HG03280 (cell line): ENCODE data around the gene SULT4A1.

Experiments used
- ATAC-seq: cut with Tn5 transposase; IDR thresholded peaks from one replicate; pipeline ENCODE4 v1.9.1; 2021; ENCODE audit warnings: mild to moderate bottlenecking, moderate library complexity; ENCODE audit not compliant: unreplicated experiment

SULT4A1 gene

GRCh38 chr22:43829904-43830851, 32.1 kb downstream of the SULT4A1 start:
- ATAC-seq = no peak

- no peak for ATAC-seq
These were observed 33.1 kb downstream of the SULT4A1 start for GRCh38 chr22:43828998-43829782.

GRCh38 chr22:43828725-43828997, 33.7 kb downstream of the SULT4A1 start:
- ATAC-seq = no peak

- ATAC-seq = no peak
These were observed 34.2 kb downstream of the SULT4A1 start for GRCh38 chr22:43827926-43828724.

- no peak for ATAC-seq
These were observed 35.1 kb downstream of the SULT4A1 start for GRCh38 chr22:43827003-43827735.

GRCh38 chr22:43826142-43827002, 35.9 kb downstream of the SULT4A1 start:
- no peak for ATAC-seq

- ATAC-seq = no peak
These were observed 36.7 kb downstream of the SULT4A1 start for GRCh38 chr22:43825651-43826050.

- ATAC-seq = no peak
These were observed 37.4 kb downstream of the SULT4A1 start for GRCh38 chr22:43824724-43825420.

GRCh38 chr22:43823911-43824665, 38.2 kb downstream of the SULT4A1 start:
- ATAC-seq = no peak

- ATAC-seq = no peak
These were observed 38.9 kb downstream of the SULT4A1 start for GRCh38 chr22:43823353-43823908.

- no peak for ATAC-seq
These were observed 40.5 kb downstream of the SULT4A1 start for GRCh38 chr22:43821606-43822425.

GRCh38 chr22:43820651-43821305, 41.5 kb downstream of the SULT4A1 start:
- ATAC-seq = no peak

- ATAC-seq = no peak
These were observed 42.2 kb downstream of the SULT4A1 start for GRCh38 chr22:43819931-43820640.

GRCh38 chr22:43819421-43819921, 42.8 kb downstream of the SULT4A1 start:
- no peak for ATAC-seq

GRCh38 chr22:43818981-43819380, 43.3 kb downstream of the SULT4A1 start:
- no peak for ATAC-seq

- no peak for ATAC-seq
These were observed 44.9 kb downstream of the SULT4A1 start for GRCh38 chr22:43817402-43817801.
